K562 (cell line): ENCODE results near the gene FGGY. TPM values are rescaled to one million over a fixed set of nuclear protein-coding genes. Genes with fewer than 3 reads are reported as not detected.

Source experiments
- ATAC-seq: fragments of 200-7000 bp; cut with Tn5 transposase; 3 replicates; pipeline ENCODE4 v1.9.1; 2020; ENCODE audit warnings: moderate library complexity
- BruUV-seq: library from RNA; stranded (reverse); fragments of 400-500 nt; replicated peaks from 2 replicates; lab custom pipeline; 2021; lab: Mats Ljungman, UMichigan
- CTCF ChIA-PET: fragments of 300-600 bp; formaldehyde crosslinking; extraction: SDS; loops from one replicate; lab custom pipeline; 2021; ENCODE audit warnings: low intra/inter-chr PET ratio; lab: Yijun Ruan, JAX
- POLR2A ChIA-PET: fragments of 300-600, 350-650 bp; sonication (Branson Sonifier 250); formaldehyde crosslinking; extraction: SDS; loops from one replicate; lab custom pipeline; 2021; ENCODE audit warnings: antibody characterized with exemption, inconsistent platforms; lab: Yijun Ruan, JAX
- DNase-seq, 4 experiments: peaks; one replicate each; pipeline versions ENCODE4 v3.0.0 to v3.0.0-alpha.2; 2011 to 2018; ENCODE audit warnings: low spot score in 3 of 4, mixed read lengths in 3 of 4; ENCODE audit errors: extremely low read depth in 1 of 4
- FAIRE-seq: peaks from 2 replicates; lab custom pipeline; 2011; peaks lifted over from hg19 to GRCh38; lab: Jason Lieb, UNC
- H2AFZ ChIP-seq: 2 replicates; pipeline ENCODE4 v1.6.0; 2011; ENCODE audit warnings: low read depth, low read length, control low read depth, inconsistent platforms
- H3K27ac ChIP-seq: fragments of 200-600 bp; 3 replicates; pipeline ENCODE4 v1.8.0; 2011; ENCODE audit warnings: low read depth, mild to moderate bottlenecking, control low read depth, inconsistent platforms, low read length, moderate library complexity, mixed read lengths; ENCODE audit errors: extremely low read depth
- H3K27me3 ChIP-seq, 2 experiments: fragments of 300-600 bp in 1 of 2; 2 replicates in 1 of 2; 3 replicates in 1 of 2; pipeline versions ENCODE4 v1.6.0 to v1.8.0; 2011; ENCODE audit warnings: inconsistent platforms in 2 of 2, low read length in 2 of 2, mild to moderate bottlenecking in 1 of 2, mixed read lengths in 1 of 2, moderate library complexity in 1 of 2; ENCODE audit not compliant: control insufficient read depth in 2 of 2, insufficient read depth in 2 of 2
- H3K36me3 ChIP-seq: fragments of 300-600 bp; 3 replicates; pipeline ENCODE4 v1.8.0; 2011; ENCODE audit warnings: mild to moderate bottlenecking, low read length, inconsistent platforms; ENCODE audit not compliant: control insufficient read depth, insufficient read depth
- H3K4me1 ChIP-seq, 2 experiments: fragments of 200-600 bp in 1 of 2; replicated peaks in 1 of 2; 2 replicates in 1 of 2; 3 replicates in 1 of 2; pipeline versions ENCODE4 v1.5.1 to v1.8.0; 2011; ENCODE audit warnings: inconsistent platforms in 2 of 2, low read length in 2 of 2, mild to moderate bottlenecking in 1 of 2, mixed read lengths in 1 of 2, moderate library complexity in 1 of 2; ENCODE audit not compliant: control insufficient read depth in 2 of 2, insufficient read depth in 2 of 2
- H3K4me2 ChIP-seq: 2 replicates; pipeline ENCODE4 v1.6.1; 2011; ENCODE audit warnings: low read length, control low read depth, inconsistent platforms, mixed read lengths; ENCODE audit not compliant: insufficient read depth
- H3K4me3 ChIP-seq: fragments of 200-600 bp; sonication (generic), shearing (Covaris generic); 2 replicates; pipeline ENCODE4 v1.5.1; 2016; ENCODE audit warnings: control low read depth, inconsistent platforms
- H3K79me2 ChIP-seq: fragments of 200-600 bp; 3 replicates; pipeline ENCODE4 v1.8.0; 2011; ENCODE audit warnings: low read length, inconsistent platforms; ENCODE audit not compliant: control insufficient read depth, insufficient read depth
- H3K9ac ChIP-seq, 2 experiments: 2 replicates each; pipeline versions ENCODE4 v1.6.0 to v1.6.1; 2011; ENCODE audit warnings: low read depth in 2 of 2, low read length in 2 of 2, control low read depth in 1 of 2, inconsistent platforms in 1 of 2, mild to moderate bottlenecking in 1 of 2, mixed read lengths in 1 of 2; ENCODE audit not compliant: insufficient read depth in 1 of 2
- H3K9me1 ChIP-seq: one replicate; pipeline ENCODE4 v1.6.0; 2011; ENCODE audit warnings: inconsistent platforms, mild to moderate bottlenecking, low read length, moderate library complexity; ENCODE audit not compliant: control insufficient read depth, insufficient read depth
- H3K9me3 ChIP-seq: replicated peaks from 2 replicates; pipeline ENCODE4 v1.5.1; 2011; ENCODE audit warnings: low read depth, low read length, inconsistent platforms; ENCODE audit not compliant: control insufficient read depth, insufficient read depth
- H4K20me1 ChIP-seq: replicated peaks from 2 replicates; pipeline ENCODE4 v1.6.1; 2011; ENCODE audit warnings: low read length, inconsistent platforms, mixed read lengths; ENCODE audit not compliant: control insufficient read depth, insufficient read depth
- ATF4 ChIP-seq: fragments of 450-650 bp; formaldehyde crosslinking; IDR thresholded peaks from 2 replicates; pipeline ENCODE4 v1.4.0; 2022; ENCODE audit warnings: mild to moderate bottlenecking, moderate library complexity
- BCOR ChIP-seq: fragments of 450-650 bp; IDR thresholded peaks from 2 replicates; pipeline ENCODE4 v1.6.1; 2016
- ESRRA ChIP-seq: fragments of 450-650 bp; IDR thresholded peaks from 2 replicates; pipeline ENCODE4 v1.6.1; 2014; ENCODE audit warnings: low read depth, mild to moderate bottlenecking, moderate library complexity, borderline replicate concordance
- GTF2E2 ChIP-seq: fragments of 200-800 bp; sonication (Bioruptor generic); IDR thresholded peaks from 2 replicates; pipeline ENCODE4 v1.6.1; 2016; ENCODE audit warnings: missing genetic modification characterization, missing compliant biosample characterization
- HDAC1 ChIP-seq, 2 experiments: fragments of 450-650 bp; IDR thresholded peaks; 2 replicates each; pipeline ENCODE4 v1.6.1; 2016 to 2017; ENCODE audit warnings: inconsistent platforms in 1 of 2, mild to moderate bottlenecking in 1 of 2, moderate library complexity in 1 of 2
- MCM7 ChIP-seq, 2 experiments: fragments of 450-650 bp; IDR thresholded peaks; 2 replicates each; pipeline ENCODE4 v1.6.1; 2016 to 2018
- MITF ChIP-seq: IDR thresholded peaks from 2 replicates; pipeline ENCODE4 v1.6.1; 2014; ENCODE audit warnings: antibody characterized with exemption
- PHF21A ChIP-seq: fragments of 450-650 bp; IDR thresholded peaks from 2 replicates; pipeline ENCODE4 v1.6.1; 2017; ENCODE audit warnings: low read depth, borderline replicate concordance
- RBM22 ChIP-seq: fragments of 200-400 bp; formaldehyde crosslinking; IDR thresholded peaks from 2 replicates; pipeline ENCODE4 v1.6.1; 2018; ENCODE audit warnings: low read length, low read depth; ENCODE audit not compliant: poor library complexity, severe bottlenecking
- SIRT6 ChIP-seq: IDR thresholded peaks from one replicate; pipeline ENCODE4 v1.6.1; 2012; ENCODE audit warnings: low read depth, mild to moderate bottlenecking, control low read depth, inconsistent platforms, low read length, moderate library complexity
- TSHZ1 ChIP-seq: fragments of 250-450 bp; sonication (Bioruptor Pico); IDR thresholded peaks from 2 replicates; pipeline ENCODE4 v1.4.0; 2020; ENCODE audit warnings: mild to moderate bottlenecking, moderate library complexity
- ZNF277 ChIP-seq: fragments of 250-450 bp; sonication (Bioruptor Pico); IDR thresholded peaks from 2 replicates; pipeline ENCODE4 v1.8.0; 2022; ENCODE audit warnings: inconsistent platforms, mild to moderate bottlenecking, moderate library complexity, borderline replicate concordance
- ZNF518B ChIP-seq: fragments of 250-450 bp; sonication (Bioruptor Pico); IDR thresholded peaks from 2 replicates; pipeline ENCODE4 v1.5.0; 2021; ENCODE audit warnings: mild to moderate bottlenecking, moderate library complexity
- WGBS: fragments of 100-300 bp; shearing (Covaris generic); methylation state at CpG from one replicate; pipeline ENCODE4 v1.1.6; 2016; ENCODE audit warnings: low coverage, mixed read lengths; ENCODE audit not compliant: insufficient coverage; ENCODE audit errors: missing lambda C conversion rate; 5-methylcytosine and 5-hydroxymethylcytosine counted together
- in situ Hi-C: fragments of 300-500 bp; cut with MboI; formaldehyde crosslinking; loops from 4 replicates; pipeline ENCODE4 v1.15.0; 2018; ENCODE audit warnings: inconsistent platforms, mixed read lengths
- intact Hi-C: fragments of 100-400 bp; cut with micrococcal nuclease; formaldehyde crosslinking; loops from 2 replicates; pipeline ENCODE4 v1.14.2; 2022
- polyA plus RNA-seq, 8 experiments: library from polyadenylated mRNA; depleted of rRNA in 4 of 8; stranded (reverse) in 5 of 8; unstranded in 3 of 8; fragments of >200 nt; fragmentation: Nextera tagmentation in 2 of 8; fragmentation: Illumina TruSeq in 1 of 8; extraction: Ambion mirVana in 2 of 8; extraction: Trizol in 1 of 8; gene quantifications; 2 replicates each; pipeline versions ENCODE4 v1.2.1 to v1.2.3, GENCODE V29; 2011 to 2014; ENCODE audit warnings: inconsistent platforms in 1 of 8, missing spikeins in 1 of 8
- total RNA-seq, 7 experiments: library from RNA; depleted of rRNA in 6 of 7; stranded (reverse); fragments of >200 nt in 6 of 7; fragmentation: Illumina TruSeq in 2 of 7; extraction: Trizol in 2 of 7; gene quantifications; 2 replicates each; pipeline versions ENCODE4 v1.2.1 to v1.2.3, GENCODE V29; 2011 to 2021; ENCODE audit warnings: low replicate concordance in 1 of 7

FGGY gene
- total and polyA plus RNA-seq, 9 of the 15 experiments (the other 6 are each of a cell fraction or from before 2014, with no cell fraction given), result 9.7 to 19.2 (median 12.6) TPM

- in situ Hi-C loops, result no loop called here
- FAIRE-seq (no peak), ATAC-seq (no peak), DNase-seq (no peak)
- Histone ChIP-seq H3K4me2 (no peak overlapping the region), H3K9me3 (no peaks in the 10 kb centered on the region), H3K9ac (no peak overlapping the region), H4K20me1 (no peaks in the 10 kb centered on the region), H3K4me3 (no peak overlapping the region), H3K27me3 (no peaks in the 10 kb centered on the region), H2AFZ (no peak overlapping the region), H3K4me1 (peaks cover 0 to 4% of the 10 kb centered on the region in 2 experiments; a peak in 1 of 5 replicates), H3K36me3 (no peaks in the 10 kb centered on the region), H3K27ac (no peak overlapping the region), H3K9me1 (no peaks in the 10 kb centered on the region), H3K79me2 (no peaks in the 10 kb centered on the region)
- POLR2A ChIA-PET, result no interaction called here
- no TSS peak for BruUV-seq
- CTCF ChIA-PET, result no interaction called here
- intact Hi-C loops, result no loop called here
- WGBS, result 6% methylated on average over 1 of the region's 1 CpG
- TF ChIP-seq GTF2E2 (tag) (no peak), ESRRA (no peak), HDAC1 (IDR thresholded peaks at IDR 0.05) (no peak), SIRT6 (no peak), PHF21A (no peak), ZNF518B (CRISPR knock-in tag) (no peak), BCOR (no peak), MITF (no peak), TSHZ1 (CRISPR knock-in tag) (no peak), ZNF277 (CRISPR knock-in tag) (no peak), MCM7 (IDR thresholded peaks at IDR 0.05) (no peak), ATF4 (no peak), RBM22 (no peak)
These were observed 215.8 kb downstream of the FGGY start for GRCh38 chr1:59512702-59513101.
